Neural progenitor cell (in vitro differentiated cells): ENCODE measurements around the gene PPP1CA.

Experiments used
- CTCF ChIP-seq: fragments of 200-600 bp; sonication (generic); IDR thresholded peaks from 2 replicates; pipeline ENCODE4 v1.5.1; 2017; ENCODE audit warnings: antibody characterized with exemption, mild to moderate bottlenecking
- EZH2 ChIP-seq: fragments of 200-600 bp; sonication (generic); IDR thresholded peaks from 2 replicates; pipeline ENCODE4 v1.6.1; 2017; ENCODE audit warnings: antibody characterized with exemption, mild to moderate bottlenecking, moderate library complexity
- EZH2phosphoT487 ChIP-seq: fragments of 200-600 bp; sonication (generic); IDR thresholded peaks from 2 replicates; pipeline ENCODE4 v1.6.1; 2017; ENCODE audit warnings: antibody characterized with exemption

GRCh38 chr11:67356864-67357561 is 44.6 kb downstream of the PPP1CA start:
- no peak for TF ChIP-seq EZH2phosphoT487
- peak; percentile 96 for TF ChIP-seq CTCF
- TF ChIP-seq EZH2, result no peak
